Caki2 (cell line): ENCODE data around the gene LIN9. TPM values are rescaled to one million over a fixed set of nuclear protein-coding genes. Genes with fewer than 3 reads are reported as not detected.

ENCODE experiments used
- DNase-seq: peaks from one replicate; pipeline ENCODE4 v3.0.0-alpha.2; 2015; ENCODE audit warnings: low read depth
- in situ Hi-C: cut with HindIII; loops from 2 replicates; pipeline ENCODE4 v1.10.0; 2016; ENCODE audit warnings: low sequenced_read_pairs, low pct_unique_long_range_greater_than_20kb, mixed read lengths
- total RNA-seq: library from RNA; depleted of rRNA; stranded (reverse); fragments of >200 nt; shearing (Covaris generic); gene quantifications from 2 replicates; pipeline ENCODE4 v1.2.3, GENCODE V29; 2014; ENCODE audit warnings: low replicate concordance

The LIN9 gene
- total RNA-seq, 1 experiment from 2014 or later = 6.7 TPM

GRCh38 chr1:226325178-226325577 lies 16.2 kb upstream of the LIN9 start:
- DNase-seq = peak; percentile 14
- in situ Hi-C loops = no loop called here

GRCh38 chr1:226324479-226324878 lies 15.5 kb upstream of the LIN9 start:
- DNase-seq = no peak
- in situ Hi-C loops = no loop called here

GRCh38 chr1:226322986-226323385 lies 14.0 kb upstream of the LIN9 start:
- in situ Hi-C loops = no loop called here

GRCh38 chr1:226320930-226321329 lies 12.0 kb upstream of the LIN9 start:
- in situ Hi-C loops = no loop called here
- no peak for DNase-seq

More at GRCh38 chr1:226322986-226323385, 14.0 kb upstream of the LIN9 start:
- DNase-seq = no peak

GRCh38 chr1:226318471-226318870 lies 9.5 kb upstream of the LIN9 start:
- in situ Hi-C loops = no loop called here

GRCh38 chr1:226314055-226314454 lies 5.1 kb upstream of the LIN9 start:
- DNase-seq = no peak

More at GRCh38 chr1:226318471-226318870, 9.5 kb upstream of the LIN9 start:
- no peak for DNase-seq

GRCh38 chr1:226312065-226312464 lies 3.1 kb upstream of the LIN9 start:
- no peak for DNase-seq
- in situ Hi-C loops = no loop called here

More at GRCh38 chr1:226314055-226314454, 5.1 kb upstream of the LIN9 start:
- in situ Hi-C loops = no loop called here

- in situ Hi-C loops = no loop called here
- DNase-seq = no peak
Measured at GRCh38 chr1:226311376-226311775, 2.4 kb upstream of the LIN9 start.

- DNase-seq = peak; percentile 39
- in situ Hi-C loops = no loop called here
Measured at GRCh38 chr1:226310637-226311195, 1.8 kb upstream of the LIN9 start.

- in situ Hi-C loops = no loop called here
- no peak for DNase-seq
Measured at GRCh38 chr1:226310245-226310540, 1.2 kb upstream of the LIN9 start.

- DNase-seq = no peak
- in situ Hi-C loops = no loop called here
Measured at GRCh38 chr1:226309398-226310244, 657 bp upstream of the LIN9 start.

GRCh38 chr1:226308166-226308722 lies 720 bp downstream of the LIN9 start:
- no peak for DNase-seq

GRCh38 chr1:226306425-226306824 lies 2.5 kb downstream of the LIN9 start:
- in situ Hi-C loops = no loop called here
- no peak for DNase-seq

More at GRCh38 chr1:226308166-226308722, 720 bp downstream of the LIN9 start:
- in situ Hi-C loops = no loop called here

- in situ Hi-C loops = no loop called here
- no peak for DNase-seq
Measured at GRCh38 chr1:226305184-226305583, 3.8 kb downstream of the LIN9 start.

- no peak for DNase-seq
- in situ Hi-C loops = no loop called here
Measured at GRCh38 chr1:226304291-226304955, 4.5 kb downstream of the LIN9 start.

- DNase-seq = no peak
- in situ Hi-C loops = no loop called here
Measured at GRCh38 chr1:226302731-226303130, 6.2 kb downstream of the LIN9 start.

GRCh38 chr1:226296911-226297310 lies 12.1 kb downstream of the LIN9 start:
- in situ Hi-C loops = no loop called here
- no peak for DNase-seq

- DNase-seq = no peak
- in situ Hi-C loops = no loop called here
Measured at GRCh38 chr1:226293553-226293920, 15.4 kb downstream of the LIN9 start.

- DNase-seq = no peak
- in situ Hi-C loops = no loop called here
Measured at GRCh38 chr1:226292874-226293552, 16.0 kb downstream of the LIN9 start.
